AG09319 (cell line): ENCODE results near the gene TMEM190.
"Not testable (repeated sequence)": the region's sequence is repeated elsewhere in the genome, so short reads cannot be mapped to it uniquely, and the experiment has no call there.

Source experiments
- DNase-seq: peaks from one replicate; pipeline ENCODE4 v3.0.0-alpha.2; 2010; ENCODE audit warnings: low read depth; ENCODE audit errors: extremely low read depth
- CTCF ChIP-seq: IDR thresholded peaks from 2 replicates; pipeline ENCODE4 v1.5.1; 2011; ENCODE audit warnings: low read depth, mild to moderate bottlenecking, inconsistent platforms, low read length, moderate library complexity

Gene TMEM190

GRCh38 chr19:55376241-55376933 lies at the start of gene TMEM190:
Gene TMEM190, plus strand, starts transcription at chr19:55376826. Its CDS starts 28 bp downstream, at chr19:55376854.
- DNase-seq, result no peak
- no peak for TF ChIP-seq CTCF

GRCh38 chr19:55328774-55329318 lies 47.8 kb upstream of the TMEM190 start:
- not testable (repeated sequence) for DNase-seq

- DNase-seq, result not testable (repeated sequence)
Measured at GRCh38 chr19:55329791-55330190, 46.8 kb upstream of the TMEM190 start.

GRCh38 chr19:55333870-55334269 lies 42.8 kb upstream of the TMEM190 start:
- no peak for TF ChIP-seq CTCF

GRCh38 chr19:55336101-55336500 lies 40.5 kb upstream of the TMEM190 start:
- TF ChIP-seq CTCF, result no peak
- no peak for DNase-seq

More at GRCh38 chr19:55333870-55334269, 42.8 kb upstream of the TMEM190 start:
- no peak for DNase-seq

- DNase-seq, result peak; percentile 100
- peak; percentile 37 for TF ChIP-seq CTCF
Measured at GRCh38 chr19:55339105-55339888, 37.3 kb upstream of the TMEM190 start, which contains the start of gene KMT5C. Gene KMT5C, plus strand, starts transcription at chr19:55339876. Its CDS starts 2,061 bp downstream, at chr19:55341937.

- TF ChIP-seq CTCF, result no peak
- no peak for DNase-seq
Measured at GRCh38 chr19:55339889-55340783, 36.5 kb upstream of the TMEM190 start.
